22Rv1 (cell line): ENCODE measurements around the gene MAP2K4.

Source experiments
- H3K27ac ChIP-seq: fragments of 450-650 bp; 2 replicates; pipeline ENCODE4 v1.5.1; 2017
- ZFX ChIP-seq: fragments of 450-650 bp; IDR thresholded peaks from 2 replicates; pipeline ENCODE4 v1.6.1; 2017; ENCODE audit warnings: antibody characterized with exemption, borderline replicate concordance
- TF ChIP-seq, protein P1 (sequence below): fragments of 450-650 bp; IDR thresholded peaks from 2 replicates; pipeline ENCODE4 v1.5.1; 2017; ENCODE audit warnings: mild to moderate bottlenecking

MAP2K4 gene

DNA sequence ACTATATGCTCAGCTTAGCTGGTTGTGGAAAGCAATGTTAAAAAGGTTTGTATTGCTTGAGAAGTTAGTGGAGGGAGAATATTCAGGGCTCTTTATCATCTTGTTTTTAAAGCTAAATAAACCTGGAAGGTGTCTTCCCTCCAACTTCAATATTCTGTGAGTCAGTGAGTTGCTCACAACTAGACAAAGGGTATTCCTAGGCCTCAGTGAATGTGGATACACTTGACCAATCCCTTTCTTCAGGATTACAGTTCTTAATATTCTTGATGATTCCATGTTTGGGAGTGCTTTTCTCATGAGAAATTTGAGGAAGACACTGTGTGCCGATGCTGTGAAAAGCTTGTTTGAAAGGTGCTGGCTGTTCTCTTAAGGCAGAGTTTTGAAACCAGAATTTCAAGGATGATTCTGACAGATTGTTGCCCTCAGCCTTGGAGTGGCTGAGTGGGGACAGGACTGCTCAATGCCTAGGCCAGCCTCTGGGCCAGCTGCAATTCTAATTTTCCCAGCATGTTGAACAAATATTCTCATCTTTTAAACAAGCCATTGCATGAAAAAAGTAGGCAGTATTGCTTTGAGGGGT, 30.1 kb downstream of the MAP2K4 start:
- H3K27ac ChIP-seq = no peak overlapping the region
- TF ChIP-seq, protein P1, sequence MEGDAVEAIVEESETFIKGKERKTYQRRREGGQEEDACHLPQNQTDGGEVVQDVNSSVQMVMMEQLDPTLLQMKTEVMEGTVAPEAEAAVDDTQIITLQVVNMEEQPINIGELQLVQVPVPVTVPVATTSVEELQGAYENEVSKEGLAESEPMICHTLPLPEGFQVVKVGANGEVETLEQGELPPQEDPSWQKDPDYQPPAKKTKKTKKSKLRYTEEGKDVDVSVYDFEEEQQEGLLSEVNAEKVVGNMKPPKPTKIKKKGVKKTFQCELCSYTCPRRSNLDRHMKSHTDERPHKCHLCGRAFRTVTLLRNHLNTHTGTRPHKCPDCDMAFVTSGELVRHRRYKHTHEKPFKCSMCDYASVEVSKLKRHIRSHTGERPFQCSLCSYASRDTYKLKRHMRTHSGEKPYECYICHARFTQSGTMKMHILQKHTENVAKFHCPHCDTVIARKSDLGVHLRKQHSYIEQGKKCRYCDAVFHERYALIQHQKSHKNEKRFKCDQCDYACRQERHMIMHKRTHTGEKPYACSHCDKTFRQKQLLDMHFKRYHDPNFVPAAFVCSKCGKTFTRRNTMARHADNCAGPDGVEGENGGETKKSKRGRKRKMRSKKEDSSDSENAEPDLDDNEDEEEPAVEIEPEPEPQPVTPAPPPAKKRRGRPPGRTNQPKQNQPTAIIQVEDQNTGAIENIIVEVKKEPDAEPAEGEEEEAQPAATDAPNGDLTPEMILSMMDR = no peak
- TF ChIP-seq ZFX = no peak

DNA sequence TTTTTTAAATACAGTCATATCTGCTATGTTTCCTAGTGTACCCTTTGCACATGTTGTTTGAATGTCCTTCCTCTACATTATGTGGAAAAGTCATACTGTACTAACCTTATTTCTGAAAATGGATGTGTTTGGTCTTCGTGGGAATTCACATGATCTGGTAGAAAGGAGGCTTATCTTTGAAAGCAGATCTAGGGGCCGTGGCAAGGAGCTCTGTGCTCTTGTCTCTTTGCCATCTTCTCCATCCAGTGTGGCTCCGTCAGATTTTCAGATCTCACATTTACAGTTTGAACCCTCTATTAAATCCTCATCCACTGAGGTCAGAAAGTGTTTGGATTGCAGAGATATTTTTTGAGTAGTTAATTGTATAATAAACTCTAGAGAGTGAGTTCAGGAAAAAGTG, 32.9 kb downstream of the MAP2K4 start:
- no peak overlapping the region for H3K27ac ChIP-seq
- TF ChIP-seq, protein P1 = no peak
- no peak for TF ChIP-seq ZFX

DNA sequence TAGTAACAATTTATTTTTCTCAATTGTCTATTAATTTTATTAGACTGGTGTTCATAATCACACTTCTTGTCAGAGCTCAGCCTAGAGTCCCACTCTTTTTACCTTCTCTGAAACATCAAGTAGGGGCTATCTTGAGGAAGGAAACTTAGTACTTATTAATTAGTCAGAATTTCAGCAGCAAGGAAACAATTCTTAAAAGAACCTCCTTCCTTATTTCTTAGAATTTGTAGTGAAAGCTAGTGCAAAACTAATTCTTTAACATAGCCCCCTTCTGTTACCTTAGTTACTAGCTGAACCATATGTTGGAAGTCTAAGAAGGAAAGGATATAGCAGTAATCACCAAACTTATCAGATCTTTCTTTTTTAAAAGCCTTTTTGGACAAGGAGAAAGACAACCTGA, 35.2 kb downstream of the MAP2K4 start:
- no peak for TF ChIP-seq ZFX
- TF ChIP-seq, protein P1 = no peak
- no peak overlapping the region for H3K27ac ChIP-seq

DNA sequence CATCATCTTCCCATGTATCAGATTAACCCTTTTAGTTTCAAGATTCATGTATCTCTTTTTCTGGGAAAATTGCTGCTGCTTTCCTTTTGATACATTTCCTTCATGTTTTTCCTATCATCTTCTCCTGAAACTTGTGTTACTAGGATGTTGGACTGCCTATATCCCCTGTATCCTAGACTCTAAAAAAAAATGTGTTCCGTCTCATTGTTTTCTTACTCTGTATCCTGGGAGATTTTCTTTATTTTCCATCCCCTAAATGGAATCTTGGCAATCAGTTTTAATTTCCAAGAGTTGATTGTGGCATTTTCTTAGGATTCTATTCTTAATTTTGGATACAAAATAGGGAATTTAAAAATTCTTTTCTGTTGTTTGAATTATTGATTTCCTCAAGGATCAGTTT, 36.8 kb downstream of the MAP2K4 start:
- no peak for TF ChIP-seq ZFX
- TF ChIP-seq, protein P1 = no peak
- H3K27ac ChIP-seq = no peak overlapping the region

DNA sequence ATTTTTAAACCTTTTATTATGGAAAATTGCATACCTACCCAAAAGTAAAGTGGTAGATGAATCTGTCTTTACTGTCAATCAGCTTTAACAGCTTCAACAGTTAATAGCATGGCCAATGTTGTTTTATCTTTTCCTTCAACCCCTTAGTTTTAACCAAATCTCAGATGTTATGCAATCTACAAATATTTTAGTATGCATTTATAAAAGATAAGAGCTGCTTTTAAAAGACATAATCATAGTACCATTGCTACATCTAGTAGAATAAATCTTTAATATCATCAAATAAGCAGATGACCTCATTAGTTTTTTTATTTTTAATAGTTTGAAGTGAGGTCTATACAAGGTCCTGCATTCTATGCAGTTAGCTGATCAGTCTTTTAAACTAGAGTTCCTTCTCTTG, 37.9 kb downstream of the MAP2K4 start:
- H3K27ac ChIP-seq = no peak overlapping the region
- TF ChIP-seq ZFX = no peak
- TF ChIP-seq, protein P1 = no peak

DNA sequence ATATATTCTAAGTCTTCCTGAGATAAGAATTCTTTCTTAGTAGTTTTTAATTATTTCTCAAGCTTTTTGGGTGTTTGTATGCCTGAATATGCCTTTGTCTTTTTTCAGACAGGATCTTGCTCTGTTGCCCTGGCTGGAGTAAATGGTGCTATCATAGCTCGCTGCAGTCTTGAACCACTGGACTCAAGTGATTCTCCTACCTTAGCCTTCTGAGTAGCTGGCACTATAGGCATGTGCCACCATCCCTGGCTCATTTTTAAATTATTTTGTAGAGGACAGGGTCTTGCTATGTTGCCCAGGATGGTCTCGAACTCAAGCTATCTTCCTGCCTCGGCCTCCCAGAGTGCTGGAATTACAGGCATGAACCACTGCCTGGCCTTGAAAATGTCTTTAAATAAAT, 41.6 kb downstream of the MAP2K4 start:
- H3K27ac ChIP-seq = no peak overlapping the region
- TF ChIP-seq, protein P1 = no peak
- no peak for TF ChIP-seq ZFX

DNA sequence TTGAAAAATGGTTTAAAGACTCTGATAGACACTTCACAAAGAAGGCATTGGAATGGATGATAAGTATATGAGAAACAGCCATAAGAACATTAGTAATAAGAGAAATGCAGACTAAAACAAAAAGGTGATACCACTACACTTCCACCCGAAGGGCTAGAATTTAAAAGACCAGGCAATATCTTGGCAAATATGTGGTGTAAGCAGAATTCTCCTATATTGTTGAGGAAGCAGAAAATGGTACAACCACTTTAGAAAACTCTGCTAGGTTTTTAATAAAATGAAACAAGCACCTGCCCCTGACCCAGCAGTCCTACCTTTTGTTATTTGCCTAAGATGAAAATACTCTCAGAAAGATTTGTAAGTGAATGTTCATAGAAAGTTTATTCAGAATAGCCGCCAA, 43.7 kb downstream of the MAP2K4 start:
- no peak for TF ChIP-seq ZFX
- TF ChIP-seq, protein P1 = no peak
- no peak overlapping the region for H3K27ac ChIP-seq
